Upper lobe of left lung (tissue), 4 donors: Measurements from ENCODE around the gene DZANK1.
"Not testable (repeated sequence)": the region's sequence is repeated elsewhere in the genome, so short reads cannot be mapped to it uniquely, and the experiment has no call there.

Experiments
- CTCF ChIP-seq, 6 experiments: fragments of 450-650 bp in 4 of 6; fragments of 200-600 bp in 2 of 6; sonication (generic) in 2 of 6; IDR thresholded peaks; one replicate each; pipeline ENCODE4 v1.5.1; 2016 to 2019; ENCODE audit warnings: antibody characterized with exemption in 6 of 6
- POLR2A ChIP-seq, 4 donors: fragments of 450-650 bp; IDR thresholded peaks; one replicate each; pipeline ENCODE4 v1.5.1; 2016 to 2017; ENCODE audit warnings: antibody characterized with exemption in 4 of 4, mild to moderate bottlenecking in 2 of 4

- not testable (repeated sequence) for TF ChIP-seq POLR2A, CTCF (IDR thresholded peaks at IDR 0.05)
Measured at GRCh38 chr20:18398713-18399112, 68.1 kb downstream of the DZANK1 start.
